Osteoblast (primary cell): ENCODE results near the gene YY1. TPM values are rescaled to one million over a fixed set of nuclear protein-coding genes. Genes with fewer than 3 reads are reported as not detected.
"Not testable (repeated sequence)": the region's sequence is repeated elsewhere in the genome, so short reads cannot be mapped to it uniquely, and the experiment has no call there.

Source experiments
- DNase-seq: peaks from one replicate; pipeline ENCODE4 v3.0.0; 2011; ENCODE audit warnings: low spot score, mixed read lengths; ENCODE audit not compliant: insufficient read length; ENCODE audit errors: missing footprints
- H2AFZ ChIP-seq: 2 replicates; pipeline ENCODE4 v1.6.0; 2011; ENCODE audit warnings: mild to moderate bottlenecking, low read length
- H3K27ac ChIP-seq: 2 replicates; pipeline ENCODE4 v1.5.1; 2011; ENCODE audit warnings: mild to moderate bottlenecking, low read depth, low read length, moderate library complexity
- H3K27me3 ChIP-seq: 2 replicates; pipeline ENCODE4 v1.6.0; 2012; ENCODE audit warnings: mild to moderate bottlenecking, control low read depth, inconsistent platforms, low read length, moderate library complexity; ENCODE audit not compliant: insufficient read depth
- H3K36me3 ChIP-seq: 2 replicates; pipeline ENCODE4 v1.5.1; 2011; ENCODE audit warnings: mild to moderate bottlenecking, low read length, control low read depth, moderate library complexity; ENCODE audit not compliant: insufficient read depth
- H3K4me1 ChIP-seq: 2 replicates; pipeline ENCODE4 v1.5.1; 2011; ENCODE audit warnings: mild to moderate bottlenecking, low read length, control low read depth, moderate library complexity; ENCODE audit not compliant: insufficient read depth
- H3K4me2 ChIP-seq: 2 replicates; pipeline ENCODE4 v1.6.0; 2011; ENCODE audit warnings: mild to moderate bottlenecking, low read length; ENCODE audit not compliant: insufficient read depth
- H3K4me3 ChIP-seq: fragments of 200-600 bp; sonication (generic); 3 replicates; pipeline ENCODE4 v1.5.1; 2012; ENCODE audit warnings: mild to moderate bottlenecking, low read length, inconsistent platforms; ENCODE audit not compliant: insufficient read depth
- H3K79me2 ChIP-seq: 2 replicates; pipeline ENCODE4 v1.6.0; 2012; ENCODE audit warnings: mild to moderate bottlenecking, low read length, control low read depth, inconsistent platforms; ENCODE audit not compliant: insufficient read depth
- H3K9me3 ChIP-seq: 2 replicates; pipeline ENCODE4 v1.5.1; 2011; ENCODE audit warnings: low read depth, low read length, control low read depth
- H4K20me1 ChIP-seq: 2 replicates; pipeline ENCODE4 v1.6.0; 2012; ENCODE audit warnings: mild to moderate bottlenecking, low read length, control low read depth; ENCODE audit not compliant: insufficient read depth
- CTCF ChIP-seq: IDR thresholded peaks from 2 replicates; pipeline ENCODE4 v1.5.1; 2011; ENCODE audit warnings: mild to moderate bottlenecking, low read depth, low read length, moderate library complexity; ENCODE audit errors: extremely low read depth
- total RNA-seq: library from RNA; depleted of rRNA; stranded (reverse); fragments of >200 nt; gene quantifications from 2 replicates; pipeline ENCODE4 v1.2.3, GENCODE V29; 2012

The YY1 gene
- total RNA-seq, 1 donor, result 45.2 TPM

- DNase-seq, result no peak
- H3K79me2 ChIP-seq, result peaks cover 92% of the 10 kb centered on the region
- H3K4me3 ChIP-seq, result no peak overlapping the region
- H3K27ac ChIP-seq, result no peak overlapping the region
- H3K4me2 ChIP-seq, result no peak overlapping the region
- H2AFZ ChIP-seq, result no peak overlapping the region
- no peaks in the 10 kb centered on the region for H3K9me3 ChIP-seq
- peaks cover 4% of the 10 kb centered on the region for H3K36me3 ChIP-seq
- peaks cover 11% of the 10 kb centered on the region for H3K4me1 ChIP-seq
- H4K20me1 ChIP-seq, result peaks cover 29% of the 10 kb centered on the region
- TF ChIP-seq CTCF, result no peak
- no peaks in the 10 kb centered on the region for H3K27me3 ChIP-seq
These were observed 4.4 kb upstream of the YY1 start for GRCh38 chr14:100234511-100234910.

- peak overlapping the region; percentile 95 for H3K4me3 ChIP-seq
- not testable (repeated sequence) for DNase-seq, H3K9me3 ChIP-seq
These were observed 2.6 kb upstream of the YY1 start for GRCh38 chr14:100236271-100236818.

GRCh38 chr14:100236881-100237280 is 2.1 kb upstream of the YY1 start:
- no peak overlapping the region for H2AFZ ChIP-seq
- H4K20me1 ChIP-seq, result peaks cover 36% of the 10 kb centered on the region
- H3K79me2 ChIP-seq, result peaks cover 83% of the 10 kb centered on the region
- H3K4me1 ChIP-seq, result peaks cover 20% of the 10 kb centered on the region
- peak overlapping the region; percentile 97 for H3K4me2 ChIP-seq
- peak overlapping the region; percentile 95 for H3K4me3 ChIP-seq
- H3K27ac ChIP-seq, result peak overlapping the region; percentile 91
- peaks cover 4% of the 10 kb centered on the region for H3K36me3 ChIP-seq
- H3K9me3 ChIP-seq, result no peaks in the 10 kb centered on the region
- TF ChIP-seq CTCF, result no peak
- DNase-seq, result no peak
- no peaks in the 10 kb centered on the region for H3K27me3 ChIP-seq

More at GRCh38 chr14:100236271-100236818, 2.6 kb upstream of the YY1 start:
- peaks cover 15% of the 10 kb centered on the region for H3K4me1 ChIP-seq
- not testable (repeated sequence) for H3K27me3 ChIP-seq, H3K36me3 ChIP-seq, H3K27ac ChIP-seq, H2AFZ ChIP-seq
- H3K79me2 ChIP-seq, result peaks cover 83% of the 10 kb centered on the region
- H3K4me2 ChIP-seq, result peak overlapping the region; percentile 97
- H4K20me1 ChIP-seq, result peaks cover 33% of the 10 kb centered on the region

- peak overlapping the region; percentile 97 for H3K4me2 ChIP-seq
- H3K36me3 ChIP-seq, result no peaks in the 10 kb centered on the region
- H3K79me2 ChIP-seq, result peaks cover 83% of the 10 kb centered on the region
- H3K9me3 ChIP-seq, result no peaks in the 10 kb centered on the region
- no peak for TF ChIP-seq CTCF
- peak overlapping the region; percentile 91 for H3K27ac ChIP-seq
- peaks cover 41% of the 10 kb centered on the region for H4K20me1 ChIP-seq
- peaks cover 22% of the 10 kb centered on the region for H3K4me1 ChIP-seq
- H3K4me3 ChIP-seq, result peak overlapping the region; percentile 95
- DNase-seq, result peak; percentile 55
- H3K27me3 ChIP-seq, result no peaks in the 10 kb centered on the region
- peak overlapping the region; percentile 65 for H2AFZ ChIP-seq
These were observed 1.1 kb upstream of the YY1 start for GRCh38 chr14:100237735-100238418.
